GM18861 (cell line): ENCODE results near the gene KCNA4.
A peak's percentile ranks its signal among the peaks of the same experiment; 100 is the strongest.
"Not testable (repeated sequence)": the region's sequence is repeated elsewhere in the genome, so short reads cannot be mapped to it uniquely, and the experiment has no call there.

Experiments
- ATAC-seq: cut with Tn5 transposase; IDR thresholded peaks from one replicate; pipeline ENCODE4 v1.9.1; 2021; ENCODE audit not compliant: unreplicated experiment

Gene KCNA4

GRCh38 chr11:30000986-30001750, 15.7 kb downstream of the KCNA4 start:
- no peak for ATAC-seq

- ATAC-seq: peak; percentile 90
These were observed 20.8 kb downstream of the KCNA4 start for GRCh38 chr11:29996016-29996415.

- no peak for ATAC-seq
These were observed 27.5 kb downstream of the KCNA4 start for GRCh38 chr11:29989174-29989970.

GRCh38 chr11:29985248-29985647, 31.6 kb downstream of the KCNA4 start:
- ATAC-seq: no peak

GRCh38 chr11:29984544-29984943, 32.3 kb downstream of the KCNA4 start:
- ATAC-seq: no peak

GRCh38 chr11:29978549-29978948, 38.3 kb downstream of the KCNA4 start:
- no peak for ATAC-seq

- ATAC-seq: not testable (repeated sequence)
These were observed 41.2 kb downstream of the KCNA4 start for GRCh38 chr11:29975580-29975979.

GRCh38 chr11:29963796-29964195, 53.0 kb downstream of the KCNA4 start:
- no peak for ATAC-seq

GRCh38 chr11:29963036-29963435, 53.8 kb downstream of the KCNA4 start:
- ATAC-seq: no peak

GRCh38 chr11:29962243-29962642, 54.6 kb downstream of the KCNA4 start:
- peak; percentile 91 for ATAC-seq
